ENCODE data around the gene DTD1.

DTD1 gene

DNA sequence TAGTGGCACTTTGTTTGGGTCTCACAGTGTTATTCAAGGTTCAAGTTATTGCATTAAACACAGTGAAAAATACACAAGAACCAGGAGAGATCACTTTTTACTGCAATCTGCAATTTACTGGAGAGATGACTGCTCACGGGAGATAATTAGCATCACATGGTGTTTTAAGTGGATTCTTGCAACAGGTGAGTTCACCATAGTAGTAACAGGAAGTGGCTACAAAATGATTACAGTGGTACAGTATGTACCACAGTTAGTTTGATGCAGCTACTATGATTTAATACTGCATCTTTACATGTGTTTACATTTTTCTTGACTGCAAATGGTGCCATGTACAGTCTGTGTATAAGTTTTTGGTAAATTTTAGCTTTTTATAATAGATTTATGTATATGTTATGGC is 129.2 kb downstream of the DTD1 start:
- Histone ChIP-seq H3K4me3 (ENCODE audit: low read depth, low read length) (no peak overlapping the region), H3K9me3 (no peaks in the 10 kb centered on the region), H3K36me3 (no peaks in the 10 kb centered on the region; the same call in 1 of the 2 replicates), H3K4me1 (peaks cover 3% of the 10 kb centered on the region; the same call in 1 of the 2 replicates), H3K27me3 (no peaks in the 10 kb centered on the region)
- no peak for DNase-seq
- TF ChIP-seq, protein P1, sequence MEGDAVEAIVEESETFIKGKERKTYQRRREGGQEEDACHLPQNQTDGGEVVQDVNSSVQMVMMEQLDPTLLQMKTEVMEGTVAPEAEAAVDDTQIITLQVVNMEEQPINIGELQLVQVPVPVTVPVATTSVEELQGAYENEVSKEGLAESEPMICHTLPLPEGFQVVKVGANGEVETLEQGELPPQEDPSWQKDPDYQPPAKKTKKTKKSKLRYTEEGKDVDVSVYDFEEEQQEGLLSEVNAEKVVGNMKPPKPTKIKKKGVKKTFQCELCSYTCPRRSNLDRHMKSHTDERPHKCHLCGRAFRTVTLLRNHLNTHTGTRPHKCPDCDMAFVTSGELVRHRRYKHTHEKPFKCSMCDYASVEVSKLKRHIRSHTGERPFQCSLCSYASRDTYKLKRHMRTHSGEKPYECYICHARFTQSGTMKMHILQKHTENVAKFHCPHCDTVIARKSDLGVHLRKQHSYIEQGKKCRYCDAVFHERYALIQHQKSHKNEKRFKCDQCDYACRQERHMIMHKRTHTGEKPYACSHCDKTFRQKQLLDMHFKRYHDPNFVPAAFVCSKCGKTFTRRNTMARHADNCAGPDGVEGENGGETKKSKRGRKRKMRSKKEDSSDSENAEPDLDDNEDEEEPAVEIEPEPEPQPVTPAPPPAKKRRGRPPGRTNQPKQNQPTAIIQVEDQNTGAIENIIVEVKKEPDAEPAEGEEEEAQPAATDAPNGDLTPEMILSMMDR (IDR thresholded peaks at IDR 0.05; ENCODE audit: low read depth, low read length), result no peak

DNA sequence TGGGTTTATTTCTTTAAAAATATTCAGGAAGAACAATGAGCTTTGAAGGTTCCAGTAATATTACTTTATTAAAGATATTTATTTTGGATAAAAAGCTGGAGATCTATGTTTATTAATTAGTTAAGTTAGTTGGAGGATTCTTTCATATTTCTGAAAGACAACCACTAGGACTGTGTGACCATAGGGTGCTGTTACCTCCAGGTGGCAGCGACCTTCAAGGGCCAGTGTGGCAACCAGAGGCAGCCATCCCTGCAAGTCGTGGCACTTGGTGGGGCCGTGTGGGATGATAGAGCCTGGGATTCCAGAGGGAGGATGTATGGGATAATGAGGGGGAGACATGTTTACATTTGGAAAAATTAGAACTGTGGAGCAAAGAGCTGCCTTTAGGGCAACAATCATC is 130.3 kb downstream of the DTD1 start:
- H3K4me3 ChIP-seq (ENCODE audit: low read depth, low read length), result no peak overlapping the region
- H3K4me1 ChIP-seq, result peaks cover under 1% of the 10 kb centered on the region; the same call in 1 of the 2 replicates
- H3K9me3 ChIP-seq, result no peaks in the 10 kb centered on the region
- no peaks in the 10 kb centered on the region; the same call in 1 of the 2 replicates for H3K36me3 ChIP-seq
- DNase-seq, result no peak
- no peaks in the 10 kb centered on the region for H3K27me3 ChIP-seq
- TF ChIP-seq, protein P1 (IDR thresholded peaks at IDR 0.05; ENCODE audit: low read depth, low read length), result peak; percentile 38

DNA sequence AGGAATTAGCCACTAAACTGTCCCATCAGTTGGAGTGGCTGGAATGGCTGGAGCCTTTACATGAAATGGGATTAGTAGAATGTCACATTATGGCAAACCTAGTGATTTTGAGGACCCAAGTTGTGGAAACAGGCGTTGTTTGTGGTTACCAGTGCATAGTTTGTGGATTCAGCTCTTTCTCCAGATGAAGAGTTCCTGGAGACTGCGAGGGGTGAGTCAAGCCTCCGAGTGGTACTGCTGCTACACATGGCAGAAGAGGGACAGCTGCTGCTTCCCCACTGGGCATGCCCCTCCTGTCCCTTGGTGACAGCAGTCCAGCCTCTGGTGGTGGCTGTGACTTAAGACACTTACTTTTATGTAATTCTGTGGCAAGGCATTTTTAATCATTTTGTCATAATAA is 131.6 kb downstream of the DTD1 start:
- no peak for DNase-seq
- Histone ChIP-seq H3K9me3 (no peaks in the 10 kb centered on the region), H3K4me3 (ENCODE audit: low read depth, low read length) (no peak overlapping the region), H3K36me3 (no peaks in the 10 kb centered on the region; the same call in 1 of the 2 replicates), H3K4me1 (no peaks in the 10 kb centered on the region), H3K27me3 (no peaks in the 10 kb centered on the region)
- TF ChIP-seq, protein P1 (IDR thresholded peaks at IDR 0.05; ENCODE audit: low read depth, low read length), result no peak

DNA sequence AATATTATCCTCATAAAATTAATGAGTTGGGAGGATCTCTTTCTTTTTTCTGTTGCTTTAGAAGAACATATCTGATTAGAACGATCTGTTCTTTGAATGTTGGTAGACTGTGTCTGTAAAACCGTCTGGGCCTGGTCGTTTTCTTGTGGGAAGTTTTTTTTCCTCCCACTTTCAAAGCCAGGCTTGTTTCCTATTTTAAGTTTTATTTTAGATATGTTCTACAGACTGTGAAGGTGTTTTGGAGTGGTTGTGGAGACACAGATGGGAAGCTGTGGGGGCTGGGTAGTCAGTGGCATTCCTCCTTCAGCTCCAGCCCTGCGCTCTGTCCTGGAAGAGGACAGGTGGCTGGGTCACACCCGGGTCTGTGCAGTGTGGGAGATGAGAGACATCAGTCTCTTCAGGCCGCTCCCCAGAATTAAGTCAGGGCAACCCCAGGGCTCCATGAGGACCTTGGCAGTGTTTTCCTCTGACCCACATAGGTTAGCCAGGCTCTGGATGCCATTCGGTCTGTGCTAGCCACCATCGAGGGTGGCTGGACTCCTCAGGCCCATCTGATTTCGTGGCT is 133.8 kb downstream of the DTD1 start:
- Histone ChIP-seq H3K27me3 (no peaks in the 10 kb centered on the region), H3K9me3 (no peaks in the 10 kb centered on the region), H3K4me3 (ENCODE audit: low read depth, low read length) (no peak overlapping the region), H3K36me3 (no peaks in the 10 kb centered on the region; the same call in 1 of the 2 replicates), H3K4me1 (no peaks in the 10 kb centered on the region)
- TF ChIP-seq, protein P1 (IDR thresholded peaks at IDR 0.05; ENCODE audit: low read depth, low read length), result no peak
- no peak for DNase-seq

DNA sequence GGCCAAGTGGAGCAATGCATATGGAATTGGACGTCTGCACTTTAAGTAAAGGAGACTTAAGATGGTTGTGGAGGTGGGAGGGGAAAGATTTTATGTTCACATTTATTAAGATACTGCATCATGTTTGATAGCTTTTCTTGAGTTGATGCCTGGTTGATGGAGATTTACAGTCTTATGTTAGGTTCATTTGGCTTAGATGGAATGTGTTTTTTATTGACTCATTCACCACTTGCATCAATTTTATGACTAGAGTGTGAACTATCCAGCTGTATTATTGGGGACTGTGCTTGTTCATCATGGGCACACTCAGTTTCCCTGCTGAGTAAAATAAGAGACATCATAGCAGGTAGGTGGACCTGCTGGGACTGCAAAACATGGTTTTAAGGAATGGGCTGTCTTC is 134.5 kb downstream of the DTD1 start:
- Histone ChIP-seq H3K4me1 (no peaks in the 10 kb centered on the region), H3K4me3 (ENCODE audit: low read depth, low read length) (no peak overlapping the region), H3K36me3 (no peaks in the 10 kb centered on the region; the same call in 1 of the 2 replicates), H3K9me3 (no peaks in the 10 kb centered on the region), H3K27me3 (no peaks in the 10 kb centered on the region)
- TF ChIP-seq, protein P1 (IDR thresholded peaks at IDR 0.05; ENCODE audit: low read depth, low read length), result no peak
- no peak for DNase-seq

DNA sequence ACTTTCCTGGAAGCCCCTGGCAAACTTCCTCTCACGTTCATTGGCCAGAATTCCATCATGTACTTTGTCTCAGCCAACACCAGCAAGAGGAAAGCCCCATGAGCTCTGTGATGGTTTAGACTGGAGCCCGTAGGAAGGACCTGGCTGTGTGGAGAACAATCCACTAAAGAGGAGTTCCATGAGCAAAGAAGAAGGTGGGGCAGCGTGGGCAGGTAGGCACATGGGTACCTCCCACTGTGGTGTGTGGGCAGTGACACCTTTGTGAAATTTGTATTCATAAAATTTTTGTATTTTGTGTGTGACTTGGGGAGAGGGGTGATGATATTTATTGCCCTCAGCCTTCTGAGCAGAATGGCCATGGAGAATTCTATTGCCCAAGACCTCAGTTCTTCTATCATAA is 136.2 kb downstream of the DTD1 start:
- H3K9me3 ChIP-seq, result no peaks in the 10 kb centered on the region
- DNase-seq, result no peak
- no peaks in the 10 kb centered on the region; the same call in 1 of the 2 replicates for H3K36me3 ChIP-seq
- H3K27me3 ChIP-seq, result no peaks in the 10 kb centered on the region
- H3K4me1 ChIP-seq, result no peaks in the 10 kb centered on the region
- no peak overlapping the region for H3K4me3 ChIP-seq (ENCODE audit: low read depth, low read length)
- TF ChIP-seq, protein P1 (IDR thresholded peaks at IDR 0.05; ENCODE audit: low read depth, low read length), result no peak

Data from BE2C (cell line).